Esophagus squamous epithelium (tissue), 4 donors: ENCODE results near the gene BLOC1S1.

Experiments
- CTCF ChIP-seq, 6 experiments: fragments of 450-650 bp in 4 of 6; fragments of 200-600 bp in 2 of 6; sonication (generic) in 2 of 6; IDR thresholded peaks; one replicate each; pipeline ENCODE4 v1.5.1; 2016 to 2019; ENCODE audit warnings: antibody characterized with exemption in 6 of 6, mild to moderate bottlenecking in 4 of 6, moderate library complexity in 4 of 6
- POLR2A ChIP-seq, 4 donors: fragments of 450-650 bp; IDR thresholded peaks; one replicate each; pipeline ENCODE4 v1.6.1; 2017; ENCODE audit warnings: antibody characterized with exemption in 4 of 4, mild to moderate bottlenecking in 4 of 4, moderate library complexity in 3 of 4

GRCh38 chr12:55736076-55736475 is 20.2 kb downstream of the BLOC1S1 start:
- TF ChIP-seq CTCF (IDR thresholded peaks at IDR 0.05) (no peak), POLR2A (IDR thresholded peaks at IDR 0.05) (no peak)
